KOPT-K1 (cell line): ENCODE results near the gene OR6K3.
"Not testable (repeated sequence)": the region's sequence is repeated elsewhere in the genome, so short reads cannot be mapped to it uniquely, and the experiment has no call there.

Experiments
- H3K27ac ChIP-seq: fragments of 200-600 bp; sonication (generic); 2 replicates; pipeline ENCODE4 v1.5.1; 2016; ENCODE audit warnings: antibody characterized with exemption, mild to moderate bottlenecking, low read depth, low read length; ENCODE audit not compliant: poor library complexity, severe bottlenecking
- H3K36me3 ChIP-seq: fragments of 200-600 bp; sonication (generic); 2 replicates; pipeline ENCODE4 v1.5.1; 2017; ENCODE audit warnings: antibody characterized with exemption, mild to moderate bottlenecking, low read length, moderate library complexity; ENCODE audit not compliant: insufficient read depth
- H3K9me3 ChIP-seq: fragments of 200-600 bp; sonication (generic); 2 replicates; pipeline ENCODE4 v1.5.1; 2017; ENCODE audit warnings: antibody characterized with exemption, low read length, mild to moderate bottlenecking; ENCODE audit not compliant: insufficient read depth, poor library complexity, severe bottlenecking

Gene OR6K3

DNA sequence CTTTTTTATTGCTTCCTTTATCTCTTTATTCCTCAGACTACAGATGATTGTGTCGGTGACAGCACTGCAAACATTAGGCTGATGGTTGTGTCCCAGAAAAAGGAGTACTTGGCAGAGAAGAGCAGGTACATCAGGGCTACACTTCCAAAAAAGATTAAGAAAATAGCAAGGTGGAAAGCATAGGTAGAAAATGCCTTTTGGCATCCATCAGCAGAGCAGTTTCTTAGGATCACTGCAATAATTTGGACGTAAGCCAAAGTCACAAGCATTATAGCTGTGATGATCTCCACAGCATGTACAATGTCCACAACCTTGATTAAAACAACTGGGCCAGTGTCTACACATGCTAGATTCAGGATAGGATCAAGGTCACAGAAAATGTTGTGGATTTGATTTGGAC, 25.9 kb downstream of the OR6K3 start:
- Histone ChIP-seq H3K36me3 (no peaks in the 10 kb centered on the region), H3K9me3 (no peaks in the 10 kb centered on the region), H3K27ac (no peak overlapping the region)

DNA sequence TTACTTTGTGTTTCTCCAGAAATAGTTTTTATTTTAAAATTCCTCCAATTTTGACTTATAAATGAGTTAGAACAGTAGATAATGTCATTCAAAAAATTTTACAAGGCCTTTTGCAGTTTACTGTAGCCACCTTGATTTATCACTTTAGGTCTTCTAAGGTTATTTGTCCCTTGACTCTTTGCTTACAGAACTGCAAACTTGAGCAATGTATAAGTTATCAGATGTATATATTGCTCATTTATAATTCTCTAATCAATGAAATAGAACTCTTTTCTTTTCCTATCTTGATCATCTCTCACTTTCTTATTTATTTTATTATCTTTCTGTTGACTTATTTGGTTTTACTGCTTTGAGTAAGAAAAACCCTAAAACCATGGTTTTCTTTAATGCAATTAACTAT, 28.2 kb downstream of the OR6K3 start:
- no peaks in the 10 kb centered on the region for H3K36me3 ChIP-seq
- H3K9me3 ChIP-seq, result no peaks in the 10 kb centered on the region
- H3K27ac ChIP-seq, result no peak overlapping the region

DNA sequence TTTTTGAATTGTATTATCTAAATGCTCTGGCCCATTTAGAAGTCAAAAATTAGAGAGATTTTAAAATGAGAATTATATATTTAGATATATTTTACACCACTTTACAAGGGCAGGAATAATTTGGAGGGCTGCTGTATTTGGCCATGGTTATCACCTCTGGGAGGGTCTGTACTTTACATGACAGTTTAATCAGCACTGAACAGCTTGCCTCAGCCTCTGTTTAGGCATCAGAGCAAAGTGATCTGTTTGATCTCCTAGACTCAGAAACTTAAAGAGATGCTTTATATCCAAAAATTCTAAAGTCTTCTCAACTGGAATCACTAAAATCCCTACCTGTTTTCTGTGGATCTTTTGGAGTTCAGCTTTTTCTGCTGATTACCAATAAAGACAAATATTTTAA, 28.6 kb downstream of the OR6K3 start:
- no peak overlapping the region for H3K27ac ChIP-seq
- H3K9me3 ChIP-seq, result no peaks in the 10 kb centered on the region
- H3K36me3 ChIP-seq, result no peaks in the 10 kb centered on the region

DNA sequence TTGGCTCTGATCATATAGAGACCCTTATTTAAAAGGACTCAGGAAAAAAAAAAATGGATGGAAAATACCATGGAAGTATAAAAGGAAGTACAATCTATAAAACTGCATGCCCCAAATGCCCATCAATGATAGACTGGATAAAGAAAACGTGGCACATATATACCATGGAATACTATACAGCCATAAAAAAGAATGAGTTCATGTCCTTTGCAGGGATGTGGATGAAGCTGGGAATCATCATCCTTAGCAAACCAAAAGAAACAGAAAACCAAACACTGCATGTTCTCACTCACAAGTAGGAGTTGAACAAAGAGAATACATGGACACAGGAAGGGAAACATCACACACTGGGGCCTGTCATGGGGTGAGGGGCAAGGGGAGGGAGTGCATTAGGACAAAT, 29.4 kb downstream of the OR6K3 start:
- H3K36me3 ChIP-seq, H3K9me3 ChIP-seq, H3K27ac ChIP-seq: not testable (repeated sequence)

DNA sequence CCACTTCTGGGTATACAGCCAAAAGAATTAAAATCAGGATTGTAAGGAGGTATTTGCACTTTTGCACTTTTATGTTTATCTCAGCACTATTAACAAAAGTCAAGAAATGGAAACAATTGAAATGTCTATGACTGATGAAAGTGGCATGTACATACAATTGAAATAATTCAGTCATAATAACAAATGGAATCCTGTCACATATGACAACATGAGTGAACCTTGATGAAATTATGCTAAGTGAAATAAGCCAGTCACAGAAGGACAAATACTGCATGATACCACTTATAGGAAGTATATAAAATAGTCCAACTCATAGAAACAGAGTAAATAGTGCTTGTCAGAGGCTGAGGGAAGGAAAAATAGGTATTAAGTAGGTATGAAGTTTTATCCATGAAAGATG, 30.6 kb downstream of the OR6K3 start:
- Histone ChIP-seq H3K9me3 (no peaks in the 10 kb centered on the region), H3K27ac (no peak overlapping the region), H3K36me3 (no peaks in the 10 kb centered on the region)

DNA sequence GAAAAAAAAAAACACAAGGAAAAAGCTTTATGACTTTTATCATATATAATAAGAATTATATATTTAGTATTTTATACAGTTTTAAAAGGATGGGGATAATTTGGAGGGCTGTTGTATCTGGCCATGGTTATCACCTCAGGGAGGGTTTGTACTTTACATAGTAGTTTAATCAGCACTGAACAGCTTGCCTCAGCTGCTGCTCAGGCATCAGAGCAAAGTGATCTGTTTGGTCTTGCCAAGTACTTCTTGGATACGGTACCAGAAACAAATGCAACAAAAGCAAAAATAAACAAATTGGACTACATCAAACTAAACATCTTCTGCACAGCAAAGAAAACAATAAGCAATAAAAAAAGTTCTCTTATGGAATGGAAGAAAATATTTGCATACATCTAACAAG, 31.4 kb downstream of the OR6K3 start:
- no peak overlapping the region for H3K27ac ChIP-seq
- H3K36me3 ChIP-seq, result no peaks in the 10 kb centered on the region
- H3K9me3 ChIP-seq, result no peaks in the 10 kb centered on the region

DNA sequence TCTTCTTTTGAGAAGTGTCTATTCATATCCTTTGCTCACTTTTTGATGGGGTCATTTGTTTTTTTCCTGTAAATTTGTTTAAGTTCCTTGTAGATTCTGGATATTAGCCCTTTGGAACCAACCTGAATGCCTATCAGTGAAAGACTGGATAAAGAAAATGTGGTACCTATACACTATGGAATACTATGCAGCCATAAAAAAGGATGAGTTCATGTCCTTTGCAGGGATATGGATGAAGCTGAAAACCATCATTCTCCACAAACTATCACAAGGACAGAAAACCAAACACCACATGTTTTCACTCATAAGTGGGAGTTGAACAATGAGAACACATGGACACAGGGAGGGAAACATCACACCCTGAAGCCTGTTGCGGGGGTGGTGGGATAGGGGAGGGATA, 32.2 kb downstream of the OR6K3 start:
- H3K27ac ChIP-seq, H3K9me3 ChIP-seq, H3K36me3 ChIP-seq: not testable (repeated sequence)

DNA sequence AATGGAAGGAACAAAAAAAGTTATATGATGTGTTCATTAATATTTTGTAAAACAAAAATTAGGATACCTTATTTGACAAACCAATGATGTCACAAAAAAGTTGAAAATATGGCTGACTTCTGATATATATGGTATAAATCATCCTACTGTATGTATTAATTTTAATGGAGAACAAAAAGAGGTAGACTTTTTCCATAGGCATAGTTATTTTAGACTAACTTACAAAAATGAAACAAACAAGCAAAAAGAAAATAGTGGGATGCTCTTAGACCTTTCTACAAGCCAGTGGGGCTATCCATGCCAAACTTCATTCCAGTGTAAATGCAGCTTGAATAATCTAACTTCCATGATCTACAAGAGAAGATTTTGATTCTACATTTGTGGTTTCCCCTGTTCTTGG, 33.5 kb downstream of the OR6K3 start:
- H3K36me3 ChIP-seq, result no peaks in the 10 kb centered on the region
- H3K27ac ChIP-seq, result no peak overlapping the region
- H3K9me3 ChIP-seq, result no peaks in the 10 kb centered on the region

DNA sequence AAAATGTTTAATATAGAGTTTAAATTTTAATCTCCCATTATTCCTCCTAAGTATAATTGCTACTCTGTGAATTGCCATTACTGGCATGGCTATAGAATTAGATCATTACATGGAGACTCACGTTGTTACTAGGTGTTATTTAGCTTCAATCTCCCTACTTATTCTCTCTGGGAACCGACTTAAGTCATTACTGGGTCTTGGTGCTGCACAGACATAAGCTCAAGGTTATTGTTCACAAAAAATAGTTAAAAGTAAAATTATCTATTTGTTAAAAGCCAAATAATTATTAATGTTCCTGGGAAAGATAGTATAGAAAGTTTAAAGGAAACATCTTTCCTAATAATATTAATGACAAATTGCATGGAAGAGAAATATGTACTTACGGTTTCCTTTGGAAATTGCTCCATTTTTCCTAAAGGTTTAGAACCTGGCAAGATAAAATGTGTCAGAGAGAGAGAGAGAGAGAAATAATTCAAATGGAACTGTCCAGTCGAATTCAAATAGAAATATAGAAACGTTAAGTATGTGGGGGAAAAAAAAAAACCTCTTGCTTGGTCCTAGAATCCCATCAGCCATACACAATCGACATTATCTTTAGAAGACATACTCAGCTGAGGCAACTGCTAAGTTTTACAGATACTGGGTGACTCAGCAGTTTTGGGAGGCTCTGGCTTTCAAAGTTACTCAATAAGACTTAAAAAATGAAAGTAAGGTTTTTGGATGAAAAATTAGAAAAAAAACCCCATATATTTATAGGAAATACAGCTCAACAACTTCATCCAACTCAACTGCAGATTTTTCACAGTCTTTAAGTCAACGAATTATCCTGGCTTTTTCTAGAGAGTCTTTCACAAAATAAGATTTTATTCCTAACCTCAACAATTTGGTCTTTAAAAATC, 34.2 kb downstream of the OR6K3 start, which contains the start of gene SPTA1:
Gene SPTA1, minus strand, starts transcription at position 605 of the 899 bp plus-strand sequence. Its CDS starts 198 bp downstream, at position 407.
- H3K9me3 ChIP-seq, result no peaks in the 10 kb centered on the region
- no peak within 1 kb of the TSS for H3K27ac ChIP-seq

DNA sequence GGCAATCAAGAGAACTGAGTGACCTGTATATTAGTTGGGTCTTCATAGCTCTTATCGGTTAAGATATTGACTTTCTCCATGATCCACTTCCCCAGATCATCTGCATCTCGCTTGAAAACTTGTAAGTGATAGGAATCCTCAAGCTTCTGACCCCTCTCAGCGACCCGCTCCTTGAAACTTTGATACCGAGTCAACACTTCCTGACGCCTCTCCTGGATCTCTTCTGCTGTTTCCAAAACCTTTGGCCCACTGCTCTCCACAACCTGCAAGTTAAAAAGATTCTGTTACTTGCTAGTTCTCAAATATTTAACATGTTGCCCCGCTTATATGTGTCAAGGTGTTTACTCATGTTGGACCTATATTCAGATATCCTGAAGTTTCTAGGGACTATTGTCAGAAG, 35.4 kb downstream of the OR6K3 start:
- Histone ChIP-seq H3K27ac (no peak overlapping the region), H3K36me3 (no peaks in the 10 kb centered on the region), H3K9me3 (no peaks in the 10 kb centered on the region)

More for the DNA sequence above, 34.2 kb downstream of the OR6K3 start, which contains the start of gene SPTA1:
- H3K36me3 ChIP-seq, result no peaks in the 10 kb centered on the region

DNA sequence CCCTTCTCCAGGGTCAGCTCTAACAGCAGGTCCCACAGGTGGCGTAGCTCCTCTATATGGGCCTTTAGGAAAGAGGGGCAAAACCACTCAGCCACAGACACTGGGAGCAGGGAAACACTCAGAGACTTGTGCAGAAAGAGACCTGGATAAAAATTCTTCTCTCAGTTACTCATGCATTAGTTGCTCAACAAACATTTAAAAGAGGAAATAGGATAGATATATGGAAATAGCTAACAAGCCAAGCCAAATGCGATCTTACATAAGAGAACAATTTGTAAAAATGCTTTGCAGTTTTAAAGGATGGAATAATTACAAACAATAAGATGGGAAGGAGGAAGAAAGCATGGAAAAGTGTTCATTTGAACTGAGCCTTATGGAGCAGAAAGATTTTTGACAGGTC, 38.9 kb downstream of the OR6K3 start:
- Histone ChIP-seq H3K36me3 (no peaks in the 10 kb centered on the region), H3K27ac (no peak overlapping the region), H3K9me3 (no peaks in the 10 kb centered on the region)

DNA sequence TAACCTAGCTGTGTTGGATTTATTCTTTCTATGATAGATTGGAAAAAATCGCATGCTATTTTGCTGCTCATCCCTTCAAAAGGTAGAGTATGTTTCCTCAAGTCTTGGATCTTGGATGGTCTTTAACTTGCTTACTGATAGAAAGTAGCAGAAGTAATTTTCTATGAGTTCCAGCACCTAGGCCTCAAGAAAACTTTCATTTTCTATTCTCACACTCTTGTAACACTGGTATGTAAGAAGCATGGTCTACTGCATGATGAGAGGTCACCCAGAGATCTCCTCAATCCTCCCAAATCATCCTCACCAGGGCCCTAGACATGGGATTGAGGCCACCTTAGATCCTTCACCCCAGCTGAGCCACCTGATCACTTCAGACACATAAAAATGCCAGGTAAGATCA, 41.2 kb downstream of the OR6K3 start:
- no peaks in the 10 kb centered on the region for H3K36me3 ChIP-seq
- H3K27ac ChIP-seq, result no peak overlapping the region
- H3K9me3 ChIP-seq, result no peaks in the 10 kb centered on the region

DNA sequence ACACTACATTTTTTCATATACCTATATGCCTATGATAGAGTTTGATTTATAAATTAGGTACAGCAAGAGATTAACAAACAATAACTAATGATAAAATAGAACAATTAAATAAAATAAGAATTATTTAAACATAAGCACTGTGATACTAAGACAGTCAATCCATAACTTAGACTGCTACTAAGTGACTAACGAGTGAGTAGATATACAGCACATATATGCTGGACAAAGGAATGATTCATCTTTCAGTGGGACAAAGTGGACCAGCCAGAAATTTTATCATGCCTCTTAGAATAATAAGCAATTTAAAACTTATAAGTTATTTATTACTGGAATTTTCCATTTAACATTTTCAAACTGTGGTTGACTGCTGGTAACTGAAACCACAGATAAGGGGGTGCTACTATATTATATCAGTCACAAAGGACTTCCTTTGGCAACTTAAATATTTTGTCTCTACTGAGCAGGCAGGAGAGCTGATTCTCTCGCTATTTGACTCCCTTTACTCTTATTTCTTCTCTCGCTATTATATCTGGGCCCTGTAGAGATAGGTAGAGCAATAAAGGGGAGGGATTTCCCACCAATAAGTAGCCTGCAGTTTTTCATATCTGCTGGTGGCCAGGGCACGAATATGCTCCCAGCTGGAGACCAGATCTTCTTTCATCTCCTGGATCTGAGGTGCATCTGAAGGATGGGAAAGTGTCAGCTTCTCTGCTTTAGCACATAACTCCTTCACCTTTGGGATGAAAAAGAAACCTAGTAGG, 44.8 kb downstream of the OR6K3 start:
- Histone ChIP-seq H3K9me3 (no peaks in the 10 kb centered on the region), H3K36me3 (no peaks in the 10 kb centered on the region), H3K27ac (no peak overlapping the region)

DNA sequence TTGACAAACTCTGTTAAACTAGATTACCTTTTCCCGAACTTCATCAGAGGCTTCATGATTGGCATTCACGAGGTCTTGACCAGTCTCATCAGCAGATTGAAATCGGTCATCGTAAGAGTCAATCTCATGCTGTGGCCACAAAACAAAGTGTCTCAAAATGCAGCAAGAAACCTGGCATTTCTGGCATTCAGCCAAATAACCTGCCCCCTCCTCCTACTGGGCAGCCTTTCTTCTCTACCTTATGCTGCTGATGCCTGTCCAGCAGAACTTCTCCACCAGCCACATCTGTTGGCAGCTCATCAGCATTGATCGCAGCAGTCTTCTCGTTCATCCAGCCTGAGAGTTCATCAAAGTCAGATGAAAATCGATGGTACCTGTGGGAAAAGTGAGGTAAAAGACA, 46.2 kb downstream of the OR6K3 start:
- Histone ChIP-seq H3K9me3 (no peaks in the 10 kb centered on the region), H3K27ac (no peak overlapping the region), H3K36me3 (no peaks in the 10 kb centered on the region)
